ENCODE measurements around the gene UTRN. TPM values are rescaled to one million over a fixed set of nuclear protein-coding genes. Genes with fewer than 3 reads are reported as not detected.

The UTRN gene
- total RNA-seq, 1 experiment from 2014 or later: 125 TPM

DNA sequence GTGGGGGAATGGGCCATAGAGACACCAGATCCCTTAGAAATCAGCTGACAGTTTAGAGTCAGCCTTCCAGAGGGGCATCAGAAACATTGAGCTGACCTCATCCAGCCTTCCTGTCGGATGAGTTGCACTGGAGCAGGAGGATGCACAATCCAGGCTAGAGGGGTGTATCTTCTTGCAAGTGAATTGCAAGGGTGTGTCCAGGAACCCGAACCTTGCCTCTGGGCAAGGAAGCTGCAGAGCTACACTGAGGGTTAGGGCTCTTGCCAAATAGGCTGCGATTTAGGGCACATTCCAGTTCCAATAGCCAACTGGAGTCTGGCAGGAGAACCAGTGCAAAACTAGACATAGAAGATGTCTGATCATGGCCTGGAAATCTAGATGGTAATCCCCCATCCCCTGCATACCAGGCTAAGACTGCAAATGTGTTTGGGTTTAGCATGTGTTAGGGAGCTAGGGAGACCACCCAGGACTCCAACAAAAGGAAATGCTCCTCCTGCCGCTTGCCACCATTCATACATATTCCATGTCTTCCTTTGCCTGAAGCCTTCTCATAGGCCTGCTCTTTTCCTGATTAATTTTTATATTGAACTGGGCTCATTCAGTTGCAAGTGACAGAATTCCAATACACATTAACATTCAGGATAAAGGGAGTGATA, 6.3 kb upstream of the UTRN start:
- H3K9me3 Mint-ChIP-seq: no peaks in the 10 kb centered on the region
- no peak for DNase-seq (ENCODE audit: low spot score)
- ATAC-seq: peak; percentile 71
- peaks cover 43% of the 10 kb centered on the region for H3K4me1 Mint-ChIP-seq
- no peaks in the 10 kb centered on the region; the same call in 1 of the 2 replicates for H3K27me3 Mint-ChIP-seq (ENCODE audit: low read depth)
- TF ChIP-seq ZNF423 (CRISPR knock-in tag; IDR thresholded peaks at IDR 0.05): no peak
- TF ChIP-seq SMAD3 (CRISPR knock-in tag; IDR thresholded peaks at IDR 0.05; ENCODE audit: borderline replicate concordance): no peak
- no peak for TF ChIP-seq ZNF121 (CRISPR knock-in tag; IDR thresholded peaks at IDR 0.05)
- no peak for TF ChIP-seq ATF2 (CRISPR knock-in tag; IDR thresholded peaks at IDR 0.05; ENCODE audit: borderline replicate concordance, low read depth)
- no peak for TF ChIP-seq CREM (CRISPR knock-in tag; IDR thresholded peaks at IDR 0.05)
- no peak for TF ChIP-seq ZNF219 (CRISPR knock-in tag; IDR thresholded peaks at IDR 0.05; ENCODE audit: borderline replicate concordance)
- no peak for TF ChIP-seq ELF4 (CRISPR knock-in tag; IDR thresholded peaks at IDR 0.05; ENCODE audit: low read depth)
- TF ChIP-seq SOX15 (CRISPR knock-in tag; IDR thresholded peaks at IDR 0.05): no peak
- no peak for TF ChIP-seq ETV6 (CRISPR knock-in tag; IDR thresholded peaks at IDR 0.05)
- TF ChIP-seq AR (CRISPR knock-in tag; IDR thresholded peaks at IDR 0.05): no peak
- TF ChIP-seq MYBL2 (CRISPR knock-in tag; IDR thresholded peaks at IDR 0.05): no peak
- no peak for TF ChIP-seq ZNF263 (CRISPR knock-in tag; IDR thresholded peaks at IDR 0.05; ENCODE audit: low read depth)
- TF ChIP-seq GABPB1 (CRISPR knock-in tag; IDR thresholded peaks at IDR 0.05): no peak
- TF ChIP-seq ERG (CRISPR knock-in tag; IDR thresholded peaks at IDR 0.05): no peak
- ChIA-PET CTCF (interaction anchor here (0.6 kb wide), 1 partner anchor 44 kb away, joined by 3 read pairs; no protein-coding TSS in a partner anchor), POLR2A (no interaction called here)
- no peak overlapping the region for H3K4me3 Mint-ChIP-seq
- no peak overlapping the region for H3K27ac Mint-ChIP-seq
- no peaks in the 10 kb centered on the region for H3K36me3 Mint-ChIP-seq

- no peak for DNase-seq (ENCODE audit: low spot score)
- no peak overlapping the region for H3K27ac Mint-ChIP-seq
- no peaks in the 10 kb centered on the region for H3K36me3 Mint-ChIP-seq
- no peak overlapping the region for H3K4me3 Mint-ChIP-seq
- H3K4me1 Mint-ChIP-seq: peaks cover 48% of the 10 kb centered on the region
- no peaks in the 10 kb centered on the region for H3K9me3 Mint-ChIP-seq
- ATAC-seq: peak; percentile 34
- POLR2A ChIA-PET: no interaction called here
- CTCF ChIA-PET: interaction anchor here (0.6 to 1.0 kb wide), 2 partner anchors 27 to 43 kb away, joined by 3 read pairs; no protein-coding TSS in a partner anchor
- no peaks in the 10 kb centered on the region; the same call in 1 of the 2 replicates for H3K27me3 Mint-ChIP-seq (ENCODE audit: low read depth)
- TF ChIP-seq FOXK1 (CRISPR knock-in tag; IDR thresholded peaks at IDR 0.05) (no peak), USF2 (CRISPR knock-in tag; IDR thresholded peaks at IDR 0.05) (peak; percentile 39; the same call in 1 of the 2 replicates)
These were observed 5.5 kb upstream of the UTRN start for GRCh38 chr6:144279484-144280150.

All from WTC11 (cell line).